Endothelial cell of umbilical vein (primary cell): ENCODE measurements around the gene ZNF132. TPM values are rescaled to one million over a fixed set of nuclear protein-coding genes. Genes with fewer than 3 reads are reported as not detected.
"Not testable (repeated sequence)": the region's sequence is repeated elsewhere in the genome, so short reads cannot be mapped to it uniquely, and the experiment has no call there.

Source experiments
- Bru-seq: library from RNA; stranded (reverse); fragments of 400-500 nt; gene quantifications from one replicate; lab custom pipeline; 2021; lab: Mats Ljungman, UMichigan
- BruChase-seq, 2 experiments: library from RNA; stranded (reverse); fragments of 400-500 nt; gene quantifications; one replicate each; lab custom pipeline; 2021; lab: Mats Ljungman, UMichigan
- BruUV-seq: library from RNA; stranded (reverse); fragments of 400-500 nt; replicated peaks from 2 replicates; lab custom pipeline; 2021; lab: Mats Ljungman, UMichigan
- CTCF ChIA-PET: fragments of 300-600, 350-600 bp; sonication (Branson Sonifier 250); formaldehyde crosslinking; loops from one replicate; lab custom pipeline; 2021; ENCODE audit warnings: antibody characterized with exemption, inconsistent platforms; lab: Charles Lee
- POLR2A ChIA-PET: fragments of 300-600, 350-600 bp; sonication (Branson Sonifier 250); formaldehyde crosslinking; loops from one replicate; lab custom pipeline; 2021; ENCODE audit warnings: antibody characterized with exemption, inconsistent platforms; lab: Charles Lee
- DNase-seq: peaks from one replicate; pipeline ENCODE4 v3.0.0-alpha.2; 2011; ENCODE audit warnings: low read depth, low spot score
- FAIRE-seq: peaks from 2 replicates; lab custom pipeline; 2011; peaks lifted over from hg19 to GRCh38; lab: Jason Lieb, UNC
- H2AFZ ChIP-seq: 2 replicates; pipeline ENCODE4 v1.6.0; 2012; ENCODE audit warnings: low read depth, low read length, control low read depth, inconsistent platforms
- H3K27ac ChIP-seq: 2 replicates; pipeline ENCODE4 v1.5.1; 2011; ENCODE audit warnings: low read depth, mild to moderate bottlenecking, control low read depth, low read length, moderate library complexity; ENCODE audit not compliant: insufficient read depth
- H3K27me3 ChIP-seq, 2 experiments: 2 replicates each; pipeline versions ENCODE4 v1.6.0 to v1.6.1; 2011; ENCODE audit warnings: low read length in 2 of 2, mixed read lengths in 1 of 2; ENCODE audit not compliant: control insufficient read depth in 2 of 2, insufficient read depth in 2 of 2
- H3K36me3 ChIP-seq, 2 experiments: 2 replicates in 1 of 2; 3 replicates in 1 of 2; pipeline ENCODE4 v1.5.1; 2011; ENCODE audit warnings: low read length in 2 of 2, mild to moderate bottlenecking in 1 of 2, moderate library complexity in 1 of 2; ENCODE audit not compliant: control insufficient read depth in 2 of 2, insufficient read depth in 2 of 2; ENCODE audit errors: extremely low read depth in 1 of 2
- H3K4me1 ChIP-seq: 3 replicates; pipeline ENCODE4 v1.5.1; 2011; ENCODE audit warnings: mild to moderate bottlenecking, low read length; ENCODE audit not compliant: control insufficient read depth, insufficient read depth; ENCODE audit errors: extremely low read depth
- H3K4me2 ChIP-seq: 2 replicates; pipeline ENCODE4 v1.6.1; 2011; ENCODE audit warnings: low read length, control low read depth, mixed read lengths; ENCODE audit not compliant: insufficient read depth
- H3K4me3 ChIP-seq, 3 experiments: fragments of 200-600 bp in 1 of 3; sonication (generic), shearing (Covaris generic) in 1 of 3; replicated peaks in 1 of 3; 2 replicates each; pipeline ENCODE4 v1.5.1; 2011 to 2016; ENCODE audit warnings: control low read depth in 3 of 3, low read length in 3 of 3, mild to moderate bottlenecking in 2 of 3, inconsistent platforms in 1 of 3, low read depth in 1 of 3, moderate library complexity in 1 of 3; ENCODE audit not compliant: insufficient read depth in 1 of 3
- H3K79me2 ChIP-seq: 2 replicates; pipeline ENCODE4 v1.6.0; 2012; ENCODE audit warnings: low read length, inconsistent platforms; ENCODE audit not compliant: control insufficient read depth, insufficient read depth
- H3K9ac ChIP-seq: replicated peaks from 2 replicates; pipeline ENCODE3; 2011; ENCODE audit warnings: low read length, control low read depth; ENCODE audit not compliant: insufficient read depth; ENCODE audit errors: extremely low read depth
- H3K9me1 ChIP-seq: replicated peaks from 3 replicates; pipeline ENCODE4 v1.6.0; 2011; ENCODE audit warnings: mild to moderate bottlenecking, low read length; ENCODE audit not compliant: control insufficient read depth, insufficient read depth; ENCODE audit errors: extremely low read depth
- H3K9me3 ChIP-seq: replicated peaks from 2 replicates; pipeline ENCODE4 v1.5.1; 2012; ENCODE audit warnings: low read length, inconsistent platforms; ENCODE audit not compliant: control insufficient read depth, insufficient read depth
- H4K20me1 ChIP-seq: replicated peaks from 2 replicates; pipeline ENCODE3; 2011; ENCODE audit warnings: mild to moderate bottlenecking, low read length; ENCODE audit not compliant: control insufficient read depth, insufficient read depth; ENCODE audit errors: extremely low read depth
- EZH2 ChIP-seq: IDR thresholded peaks from 2 replicates; pipeline ENCODE4 v1.6.1; 2012; ENCODE audit warnings: borderline replicate concordance, low read depth, mild to moderate bottlenecking, moderate library complexity, low read length, inconsistent platforms; ENCODE audit not compliant: severe bottlenecking
- FOS ChIP-seq: IDR thresholded peaks from 2 replicates; pipeline ENCODE4 v1.6.1; 2011; ENCODE audit warnings: mild to moderate bottlenecking, low read length, moderate library complexity, borderline replicate concordance; ENCODE audit not compliant: insufficient read depth
- GATA2 ChIP-seq: IDR thresholded peaks from 2 replicates; pipeline ENCODE4 v1.7.0; 2011; ENCODE audit warnings: low read depth, mild to moderate bottlenecking, moderate library complexity, mixed read lengths, low read length; ENCODE audit not compliant: insufficient read length, insufficient read depth
- JUN ChIP-seq: IDR thresholded peaks from 2 replicates; pipeline ENCODE4 v1.6.1; 2011; ENCODE audit warnings: borderline replicate concordance, low read depth; ENCODE audit not compliant: insufficient read length, insufficient read depth
- MYC ChIP-seq: IDR thresholded peaks from one replicate; pipeline ENCODE4 v1.6.1; 2011; ENCODE audit warnings: mild to moderate bottlenecking, low read depth, low read length
- POLR2A ChIP-seq: IDR thresholded peaks from 2 replicates; pipeline ENCODE4 v1.6.1; 2012; ENCODE audit warnings: low read depth, mild to moderate bottlenecking, control low read depth, low read length
- POLR2AphosphoS5 ChIP-seq: IDR thresholded peaks from 2 replicates; pipeline ENCODE4 v1.6.1; 2012; ENCODE audit warnings: low read depth, mild to moderate bottlenecking, control low read depth, low read length, moderate library complexity; ENCODE audit not compliant: insufficient read depth
- dilution Hi-C: fragments of 300-500 bp; cut with MboI; formaldehyde crosslinking; loops from one replicate; pipeline ENCODE4 v1.15.0; 2019; ENCODE audit warnings: low sequenced_read_pairs; ENCODE audit not compliant: extremely low pct_ligation_motif_present
- intact Hi-C: fragments of 100-400 bp; cut with micrococcal nuclease; formaldehyde crosslinking; loops from one replicate; pipeline ENCODE4 v1.10.0; 2022
- long read RNA-seq: library from polyadenylated mRNA; stranded (forward); transcript quantifications from one replicate; pipeline ENCODE4 v2.0.0, GENCODE V29; 2021
- polyA minus RNA-seq, 3 experiments: library from RNA; depleted of rRNA, polyadenylated mRNA; stranded (reverse); fragments of >200 nt; gene quantifications; 1 replicate in 1 of 3; 2 replicates in 2 of 3; pipeline ENCODE4 v1.2.3, GENCODE V29; 2011
- polyA plus RNA-seq, 4 experiments: library from polyadenylated mRNA; depleted of rRNA in 3 of 4; stranded (reverse) in 3 of 4; unstranded in 1 of 4; fragments of >200 nt; gene quantifications; 2 replicates each; pipeline versions ENCODE4 v1.2.1 to v1.2.3, GENCODE V29; 2011 to 2012; ENCODE audit warnings: missing spikeins in 1 of 4
- total RNA-seq: library from RNA; stranded (reverse); gene quantifications from 2 replicates; pipeline ENCODE4 v1.2.3, GENCODE V29; 2021
- TF ChIP-seq, protein P1 (sequence below): IDR thresholded peaks from 2 replicates; pipeline ENCODE4 v1.6.1; 2011; ENCODE audit not compliant: insufficient read depth, insufficient read length
- TF ChIP-seq, protein P2 (sequence below), 2 donors: IDR thresholded peaks; 1 replicate in 1 of 2; 2 replicates in 1 of 2; pipeline ENCODE4 v1.5.1; 2011; ENCODE audit warnings: low read length in 2 of 2, mild to moderate bottlenecking in 2 of 2, moderate library complexity in 2 of 2, control low read depth in 1 of 2, inconsistent platforms in 1 of 2, low read depth in 1 of 2; ENCODE audit not compliant: insufficient read depth in 1 of 2; ENCODE audit errors: extremely low read depth in 1 of 2

ZNF132 gene
- total RNA-seq (4.1 and 4.2 TPM in 2 replicates), polyA plus RNA-seq (0.54 and 0.62 TPM in 2 replicates), polyA minus RNA-seq (3.8 and 4.4 TPM in 2 replicates), Bru-seq, nascent RNA (percentile 52 among the genes with signal in this experiment), BruChase-seq, experiment 1, labeled RNA remaining after a 6-hour chase (percentile 54 among the genes with signal in this experiment), BruChase-seq, experiment 2, labeled RNA remaining after a 2-hour chase (percentile 52 among the genes with signal in this experiment)
- 0.70 and 0.75 TPM in 2 replicates for polyA plus RNA-seq (2011; cell fraction: cytosol; rRNA removed)
- 1.2 and 1.5 TPM in 2 replicates for polyA plus RNA-seq (2011; cell fraction: nucleus; rRNA removed)
- 2.2 and 2.7 TPM in 2 replicates for polyA plus RNA-seq (2012)
- polyA minus RNA-seq (2011; cell fraction: cytosol; rRNA and poly(A)+ RNA removed), result not detected
- 3.7 and 5.1 TPM in 2 replicates for polyA minus RNA-seq (2011; cell fraction: nucleus; rRNA and poly(A)+ RNA removed)
- long read RNA-seq, partial matches to known transcripts, result 0 of 3 reads
- long read RNA-seq, other reads (novel, unspliced or antisense), result 0 of 3 reads

DNA sequence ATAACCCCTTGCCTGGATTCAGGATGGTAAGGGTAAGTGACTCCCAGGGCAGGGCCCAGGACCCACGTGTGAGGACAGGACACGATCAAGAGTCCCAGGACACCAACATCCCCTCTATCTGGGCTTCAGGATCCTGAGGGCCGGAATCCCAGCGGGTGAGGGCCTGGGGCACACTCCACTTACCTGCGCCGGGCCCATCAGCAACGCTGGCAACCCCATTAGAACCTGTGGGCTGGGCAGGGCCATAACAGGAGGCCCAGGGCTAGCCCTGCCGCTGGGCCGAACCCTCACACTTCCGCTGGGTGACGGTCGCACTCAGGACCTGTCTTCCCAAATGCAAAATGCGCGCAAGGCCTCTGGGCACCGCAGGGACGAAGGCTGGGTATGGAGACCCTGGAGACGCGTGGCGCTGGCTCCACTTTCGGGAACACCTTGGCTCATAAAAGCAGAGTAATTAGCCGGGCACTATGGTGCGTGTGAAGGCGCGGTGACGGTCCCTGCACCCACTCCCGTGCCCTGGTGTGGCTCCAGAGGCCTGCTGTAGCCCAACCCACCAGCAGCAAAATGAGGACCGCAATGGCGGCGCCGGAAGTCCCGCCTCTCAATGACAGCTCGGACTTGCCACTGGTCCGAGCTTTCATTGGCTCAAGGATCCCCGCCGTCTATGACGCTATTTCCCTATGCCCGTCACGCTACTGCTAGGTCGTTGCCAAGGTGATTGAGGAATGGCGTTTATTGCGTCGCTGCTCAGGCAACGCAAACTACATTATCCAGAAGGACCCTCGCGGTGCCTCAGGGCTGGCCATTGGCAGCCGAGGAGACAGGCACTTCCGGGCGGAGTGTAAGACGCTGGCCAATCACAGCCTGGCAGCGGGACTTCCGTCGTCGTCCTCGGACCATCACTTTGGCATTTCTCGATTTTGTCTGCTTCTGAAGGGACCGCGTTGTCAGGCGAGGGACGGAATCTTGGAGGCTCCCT, at the start of gene ZNF132:
ZNF132 (minus strand) TSS at position 578 of the 979 bp plus-strand sequence; CDS start at position 246, 332 bp downstream.
- Histone ChIP-seq H3K9me3 (peaks cover 4% of the 10 kb centered on the region), H4K20me1 (no peaks in the 10 kb centered on the region), H3K36me3 (peaks cover 5% of the 10 kb centered on the region in 2 experiments), H3K9me1 (no peaks in the 10 kb centered on the region), H3K4me1 (peaks cover 7% of the 10 kb centered on the region), H3K4me2 (peak within 1 kb of the TSS; percentile 57), H3K27ac (peak within 1 kb of the TSS; percentile 48), H3K9ac (peak within 1 kb of the TSS; percentile 65), H3K27me3 (peaks cover 0 to 2% of the 10 kb centered on the region in 2 experiments), H3K4me3 (peak within 1 kb of the TSS; percentile 31 to 83 (median 57)), H3K79me2 (no peaks in the 10 kb centered on the region), H2AFZ (peak within 1 kb of the TSS; percentile 86)
- no peak for TF ChIP-seq MYC
- TF ChIP-seq, protein P1, sequence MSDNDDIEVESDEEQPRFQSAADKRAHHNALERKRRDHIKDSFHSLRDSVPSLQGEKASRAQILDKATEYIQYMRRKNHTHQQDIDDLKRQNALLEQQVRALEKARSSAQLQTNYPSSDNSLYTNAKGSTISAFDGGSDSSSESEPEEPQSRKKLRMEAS, result peak; percentile 41
- TF ChIP-seq GATA2, result no peak
- TF ChIP-seq JUN, result no peak
- no peak for TF ChIP-seq FOS
- TF ChIP-seq EZH2, result no peak
- TF ChIP-seq POLR2A, result peak; percentile 67
- TF ChIP-seq, protein P2, sequence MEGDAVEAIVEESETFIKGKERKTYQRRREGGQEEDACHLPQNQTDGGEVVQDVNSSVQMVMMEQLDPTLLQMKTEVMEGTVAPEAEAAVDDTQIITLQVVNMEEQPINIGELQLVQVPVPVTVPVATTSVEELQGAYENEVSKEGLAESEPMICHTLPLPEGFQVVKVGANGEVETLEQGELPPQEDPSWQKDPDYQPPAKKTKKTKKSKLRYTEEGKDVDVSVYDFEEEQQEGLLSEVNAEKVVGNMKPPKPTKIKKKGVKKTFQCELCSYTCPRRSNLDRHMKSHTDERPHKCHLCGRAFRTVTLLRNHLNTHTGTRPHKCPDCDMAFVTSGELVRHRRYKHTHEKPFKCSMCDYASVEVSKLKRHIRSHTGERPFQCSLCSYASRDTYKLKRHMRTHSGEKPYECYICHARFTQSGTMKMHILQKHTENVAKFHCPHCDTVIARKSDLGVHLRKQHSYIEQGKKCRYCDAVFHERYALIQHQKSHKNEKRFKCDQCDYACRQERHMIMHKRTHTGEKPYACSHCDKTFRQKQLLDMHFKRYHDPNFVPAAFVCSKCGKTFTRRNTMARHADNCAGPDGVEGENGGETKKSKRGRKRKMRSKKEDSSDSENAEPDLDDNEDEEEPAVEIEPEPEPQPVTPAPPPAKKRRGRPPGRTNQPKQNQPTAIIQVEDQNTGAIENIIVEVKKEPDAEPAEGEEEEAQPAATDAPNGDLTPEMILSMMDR (IDR thresholded peaks at IDR 0.05; ENCODE audit: extremely low read depth in 1 of 2, insufficient read depth in 1 of 2, low read depth in 1 of 2, low read length in 2 of 2), result no peak
- peak; percentile 73 for TF ChIP-seq POLR2AphosphoS5
- intact Hi-C loops (loop anchor here (1.0 to 2.0 kb wide), 3 partner anchors 11 to 113 kb away; partner anchors contain the start of genes ZNF324B, ZNF584 and ZSCAN22), dilution Hi-C loops (no loop called here)
- DNase-seq, result peak; percentile 100
- ChIA-PET CTCF (interaction anchor here (1.0 kb wide), 2 partner anchors 9 to 12 kb away, joined by 3 read pairs; partner anchors contain the start of gene ZNF324B), POLR2A (interaction anchor here (1.0 kb wide), 2 partner anchors 31 to 257 kb away, joined by 3 read pairs; partner anchors contain the start of genes ZNF274 and ZNF584)
- FAIRE-seq, result peak; percentile 100
- BruUV-seq, result TSS peak; percentile 89

DNA sequence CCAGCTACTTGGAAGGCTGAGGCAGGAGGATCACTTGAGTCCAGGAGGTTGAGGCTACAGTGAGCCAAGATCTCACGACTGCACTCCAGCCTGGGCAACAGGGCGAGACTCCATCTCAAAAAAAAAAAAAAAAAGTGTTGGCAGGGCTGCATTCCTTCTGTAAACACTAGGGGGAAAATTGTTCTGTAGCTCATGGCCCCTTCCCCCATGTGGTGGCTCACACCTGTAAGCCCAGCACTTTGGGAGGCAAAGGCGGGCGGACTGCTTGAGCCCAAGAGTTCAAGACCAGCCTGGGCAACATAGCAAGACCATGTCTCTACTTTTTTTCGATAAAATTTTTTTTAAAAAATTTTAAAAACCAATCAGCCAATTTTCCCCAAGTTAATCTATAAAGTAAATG, 44.4 kb upstream of the ZNF132 start:
- intact Hi-C loops, BruUV-seq, H2AFZ ChIP-seq, DNase-seq, CTCF ChIA-PET, H3K9ac ChIP-seq, FAIRE-seq, H3K27ac ChIP-seq, POLR2A ChIA-PET, H3K9me1 ChIP-seq, dilution Hi-C loops, H3K9me3 ChIP-seq, H3K27me3 ChIP-seq, H3K4me3 ChIP-seq, H3K36me3 ChIP-seq, H3K4me2 ChIP-seq, H4K20me1 ChIP-seq, H3K79me2 ChIP-seq, H3K4me1 ChIP-seq: not testable (repeated sequence)
